ENCODE measurements around the gene UBE2J1. TPM values are rescaled to one million over a fixed set of nuclear protein-coding genes. Genes with fewer than 3 reads are reported as not detected.

Gene UBE2J1
- polyA plus RNA-seq, 1 donor (not counting 4 experiments of a cell fraction or from before 2014, with no cell fraction given): 26.7 TPM

DNA sequence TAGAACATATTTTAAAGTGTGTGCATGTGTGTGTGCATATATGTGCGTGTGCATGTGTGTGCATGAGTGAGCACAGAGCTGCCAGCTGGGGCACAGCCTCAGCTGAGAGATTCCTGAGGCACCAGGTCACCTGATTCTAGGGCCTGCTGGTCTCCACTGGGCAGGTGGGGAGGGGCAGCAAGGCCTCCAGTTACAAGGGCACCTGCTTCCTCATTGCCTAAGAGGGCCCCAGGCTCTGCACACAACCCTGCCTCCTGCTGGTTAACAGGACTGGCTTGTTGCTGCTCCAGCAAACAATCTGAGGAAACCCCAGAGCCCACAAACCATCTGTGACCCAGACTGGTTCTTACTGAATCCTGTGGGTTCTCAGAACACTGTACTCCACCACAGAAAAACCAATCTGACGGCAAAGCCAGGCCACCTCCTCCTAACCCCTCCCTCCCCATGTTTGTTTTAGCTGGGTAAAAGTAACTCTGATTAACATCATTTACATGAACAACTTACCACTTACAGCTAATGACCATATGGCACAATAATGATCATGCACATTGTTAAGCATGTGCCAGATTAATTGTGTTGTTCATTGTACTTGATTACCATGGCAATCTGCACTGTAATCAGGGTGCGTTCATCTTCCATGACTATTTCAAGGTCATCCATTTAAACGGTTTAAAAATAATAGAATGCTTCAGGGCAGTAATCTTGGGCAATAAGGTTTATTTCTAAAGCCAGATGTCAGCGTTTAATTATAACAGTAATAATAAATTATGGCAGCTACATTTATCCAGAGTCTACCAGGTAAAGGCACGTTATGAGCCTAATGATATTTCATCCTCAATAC lies 23.1 kb upstream of the UBE2J1 start:
- no peaks in the 10 kb centered on the region for H3K36me3 ChIP-seq (ENCODE audit: control insufficient read depth in 2 of 2, extremely low read depth in 1 of 2, insufficient read depth in 2 of 2, low read length in 2 of 2)
- H3K27me3 ChIP-seq (ENCODE audit: control insufficient read depth, extremely low read depth, insufficient read depth, low read length): no peaks in the 10 kb centered on the region
- H3K4me1 ChIP-seq (ENCODE audit: control insufficient read depth, extremely low read depth, insufficient read depth, low read length): no peaks in the 10 kb centered on the region
- FAIRE-seq: no peak
- dilution Hi-C loops (cut with MboI; ENCODE audit: extremely low pct_ligation_motif_present, low sequenced_read_pairs): no loop called here
- H2AFZ ChIP-seq (ENCODE audit: control insufficient read depth, low read length): no peak overlapping the region
- no peaks in the 10 kb centered on the region for H4K20me1 ChIP-seq (ENCODE audit: control insufficient read depth, extremely low read depth, insufficient read depth, low read length)
- no peak overlapping the region for H3K4me2 ChIP-seq (ENCODE audit: control insufficient read depth, extremely low read depth, insufficient read depth, low read depth, low read length)
- no peak overlapping the region for H3K9ac ChIP-seq (ENCODE audit: control insufficient read depth, extremely low read depth, insufficient read depth, low read length)
- no peaks in the 10 kb centered on the region for H3K79me2 ChIP-seq (ENCODE audit: control insufficient read depth, insufficient read depth, low read length)
- DNase-seq (ENCODE audit: low read depth, low spot score): no peak
- H3K27ac ChIP-seq (ENCODE audit: control insufficient read depth, insufficient read depth, low read length): no peak overlapping the region
- no peaks in the 10 kb centered on the region for H3K9me1 ChIP-seq (ENCODE audit: control insufficient read depth, extremely low read depth, insufficient read depth, low read length)
- TF ChIP-seq, protein P1, sequence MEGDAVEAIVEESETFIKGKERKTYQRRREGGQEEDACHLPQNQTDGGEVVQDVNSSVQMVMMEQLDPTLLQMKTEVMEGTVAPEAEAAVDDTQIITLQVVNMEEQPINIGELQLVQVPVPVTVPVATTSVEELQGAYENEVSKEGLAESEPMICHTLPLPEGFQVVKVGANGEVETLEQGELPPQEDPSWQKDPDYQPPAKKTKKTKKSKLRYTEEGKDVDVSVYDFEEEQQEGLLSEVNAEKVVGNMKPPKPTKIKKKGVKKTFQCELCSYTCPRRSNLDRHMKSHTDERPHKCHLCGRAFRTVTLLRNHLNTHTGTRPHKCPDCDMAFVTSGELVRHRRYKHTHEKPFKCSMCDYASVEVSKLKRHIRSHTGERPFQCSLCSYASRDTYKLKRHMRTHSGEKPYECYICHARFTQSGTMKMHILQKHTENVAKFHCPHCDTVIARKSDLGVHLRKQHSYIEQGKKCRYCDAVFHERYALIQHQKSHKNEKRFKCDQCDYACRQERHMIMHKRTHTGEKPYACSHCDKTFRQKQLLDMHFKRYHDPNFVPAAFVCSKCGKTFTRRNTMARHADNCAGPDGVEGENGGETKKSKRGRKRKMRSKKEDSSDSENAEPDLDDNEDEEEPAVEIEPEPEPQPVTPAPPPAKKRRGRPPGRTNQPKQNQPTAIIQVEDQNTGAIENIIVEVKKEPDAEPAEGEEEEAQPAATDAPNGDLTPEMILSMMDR (optimal IDR thresholded peaks at IDR 0.05 in 1 of 3, IDR thresholded peaks at IDR 0.05 in 1 of 3, conservative IDR thresholded peaks at IDR 0.05 in 1 of 3; ENCODE audit: extremely low read depth in 1 of 3, insufficient read depth in 2 of 3, low read length in 3 of 3): peak; percentile 38 to 70 (median 38)
- no peak for TF ChIP-seq EZH2 (IDR thresholded peaks at IDR 0.05; ENCODE audit: low read length)
- H3K4me3 ChIP-seq (ENCODE audit: control insufficient read depth in 2 of 3, extremely low read depth in 1 of 3, insufficient read depth in 2 of 3, low read depth in 1 of 3, low read length in 3 of 3): no peak overlapping the region
- no peaks in the 10 kb centered on the region for H3K9me3 ChIP-seq (ENCODE audit: control insufficient read depth, low read depth, low read length)

DNA sequence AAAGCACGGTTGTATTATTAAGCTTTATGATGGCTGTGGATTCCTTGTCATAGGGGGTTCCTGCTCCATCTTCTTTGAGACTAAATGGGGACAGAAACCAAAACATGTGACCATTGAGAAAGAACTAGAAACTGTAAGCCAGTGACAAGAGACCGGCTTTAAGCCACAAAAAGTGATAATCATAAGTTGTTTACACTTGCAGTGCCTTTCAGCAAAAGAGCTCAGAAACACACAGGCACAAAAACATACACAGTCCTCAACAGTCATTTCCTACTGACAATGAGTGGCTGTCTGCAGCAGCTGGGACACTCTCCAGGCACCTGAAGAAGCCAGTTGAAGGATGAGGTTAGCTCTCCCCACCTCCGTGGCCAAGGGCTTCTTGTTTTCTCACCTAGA lies 20.0 kb upstream of the UBE2J1 start:
- no peaks in the 10 kb centered on the region for H3K79me2 ChIP-seq (ENCODE audit: control insufficient read depth, insufficient read depth, low read length)
- dilution Hi-C loops (cut with MboI; ENCODE audit: extremely low pct_ligation_motif_present, low sequenced_read_pairs): no loop called here
- H3K4me1 ChIP-seq (ENCODE audit: control insufficient read depth, extremely low read depth, insufficient read depth, low read length): no peaks in the 10 kb centered on the region
- no peak overlapping the region for H3K4me3 ChIP-seq (ENCODE audit: control insufficient read depth in 2 of 3, extremely low read depth in 1 of 3, insufficient read depth in 2 of 3, low read depth in 1 of 3, low read length in 3 of 3)
- TF ChIP-seq, protein P1 (optimal IDR thresholded peaks at IDR 0.05 in 1 of 3, IDR thresholded peaks at IDR 0.05 in 1 of 3, conservative IDR thresholded peaks at IDR 0.05 in 1 of 3; ENCODE audit: extremely low read depth in 1 of 3, insufficient read depth in 2 of 3, low read length in 3 of 3): no peak
- no peak for TF ChIP-seq EZH2 (IDR thresholded peaks at IDR 0.05; ENCODE audit: low read length)
- H3K27ac ChIP-seq (ENCODE audit: control insufficient read depth, insufficient read depth, low read length): no peak overlapping the region
- no peaks in the 10 kb centered on the region for H3K27me3 ChIP-seq (ENCODE audit: control insufficient read depth, extremely low read depth, insufficient read depth, low read length)
- FAIRE-seq (no peak), DNase-seq (ENCODE audit: low read depth, low spot score) (no peak)
- no peaks in the 10 kb centered on the region for H3K9me1 ChIP-seq (ENCODE audit: control insufficient read depth, extremely low read depth, insufficient read depth, low read length)
- no peaks in the 10 kb centered on the region for H4K20me1 ChIP-seq (ENCODE audit: control insufficient read depth, extremely low read depth, insufficient read depth, low read length)
- no peak overlapping the region for H3K4me2 ChIP-seq (ENCODE audit: control insufficient read depth, extremely low read depth, insufficient read depth, low read depth, low read length)
- no peaks in the 10 kb centered on the region for H3K36me3 ChIP-seq (ENCODE audit: control insufficient read depth in 2 of 2, extremely low read depth in 1 of 2, insufficient read depth in 2 of 2, low read length in 2 of 2)
- H3K9ac ChIP-seq (ENCODE audit: control insufficient read depth, extremely low read depth, insufficient read depth, low read length): no peak overlapping the region
- H2AFZ ChIP-seq (ENCODE audit: control insufficient read depth, low read length): no peak overlapping the region
- no peaks in the 10 kb centered on the region for H3K9me3 ChIP-seq (ENCODE audit: control insufficient read depth, low read depth, low read length)
